Germinal center (tissue), 1 donor: Measurements from ENCODE around the gene ZNF48.
A peak's percentile ranks its signal among the peaks of the same experiment; 100 is the strongest.

Experiments used
- DNase-seq: peaks from one replicate; pipeline ENCODE4 v3.0.0; 2012; ENCODE audit warnings: mixed read lengths, low spot score

Gene ZNF48

DNA sequence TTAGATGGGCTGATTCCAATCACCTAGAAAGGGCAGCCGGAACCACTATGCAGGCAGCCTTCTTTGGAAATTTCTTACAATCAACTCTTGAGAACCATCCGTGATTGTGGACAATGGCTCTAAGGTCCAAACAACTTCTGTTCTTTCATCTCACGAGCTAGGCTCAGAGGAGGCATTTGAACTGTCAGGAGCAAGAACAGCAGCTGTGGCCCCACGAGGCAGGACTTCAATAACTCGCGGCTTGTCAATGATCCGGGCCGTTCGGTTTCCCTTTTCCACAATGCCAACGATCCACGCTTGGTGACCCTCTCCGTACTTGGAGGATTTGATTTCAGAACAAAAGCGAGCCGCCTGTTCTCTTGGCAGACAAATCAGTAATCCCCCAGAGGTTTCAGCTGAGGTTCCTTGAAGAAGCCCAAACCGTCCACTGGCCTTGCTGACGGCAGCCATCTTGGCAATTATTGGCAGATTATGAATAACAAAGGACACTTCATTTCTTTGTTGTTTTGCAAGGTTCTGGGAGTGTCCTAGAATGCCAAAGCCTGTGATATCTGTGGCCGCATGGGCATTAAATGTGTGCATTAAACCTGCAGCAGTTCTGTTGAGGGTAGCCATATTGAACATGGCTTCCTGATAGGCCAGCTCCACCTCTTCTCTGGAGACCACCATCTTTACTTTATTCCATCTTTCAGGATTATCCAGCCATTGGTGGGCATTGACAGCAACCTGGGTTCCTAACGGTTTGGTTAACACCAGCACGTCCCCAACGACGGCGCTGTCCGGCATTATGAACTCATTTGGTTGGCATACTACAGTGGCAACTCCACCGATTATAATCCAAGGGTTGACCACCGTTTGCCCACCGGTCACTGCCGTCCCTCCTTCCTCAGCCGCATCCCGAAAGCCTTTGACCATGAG, 49.3 kb downstream of the ZNF48 start:
- DNase-seq, result no peak

DNA sequence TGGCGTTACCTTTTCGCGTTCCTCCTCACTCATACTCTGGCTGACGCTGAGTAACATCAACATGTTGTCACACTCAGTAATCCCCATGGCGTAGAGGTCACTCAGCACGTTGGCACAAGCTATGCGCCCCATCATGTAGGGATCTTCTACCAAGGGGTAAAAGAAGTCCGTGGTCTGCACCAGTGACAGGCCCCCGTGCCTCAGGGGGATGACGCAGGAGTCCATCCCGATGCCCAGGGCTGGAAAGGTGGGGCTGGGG, 49.9 kb downstream of the ZNF48 start:
- no peak for DNase-seq

DNA sequence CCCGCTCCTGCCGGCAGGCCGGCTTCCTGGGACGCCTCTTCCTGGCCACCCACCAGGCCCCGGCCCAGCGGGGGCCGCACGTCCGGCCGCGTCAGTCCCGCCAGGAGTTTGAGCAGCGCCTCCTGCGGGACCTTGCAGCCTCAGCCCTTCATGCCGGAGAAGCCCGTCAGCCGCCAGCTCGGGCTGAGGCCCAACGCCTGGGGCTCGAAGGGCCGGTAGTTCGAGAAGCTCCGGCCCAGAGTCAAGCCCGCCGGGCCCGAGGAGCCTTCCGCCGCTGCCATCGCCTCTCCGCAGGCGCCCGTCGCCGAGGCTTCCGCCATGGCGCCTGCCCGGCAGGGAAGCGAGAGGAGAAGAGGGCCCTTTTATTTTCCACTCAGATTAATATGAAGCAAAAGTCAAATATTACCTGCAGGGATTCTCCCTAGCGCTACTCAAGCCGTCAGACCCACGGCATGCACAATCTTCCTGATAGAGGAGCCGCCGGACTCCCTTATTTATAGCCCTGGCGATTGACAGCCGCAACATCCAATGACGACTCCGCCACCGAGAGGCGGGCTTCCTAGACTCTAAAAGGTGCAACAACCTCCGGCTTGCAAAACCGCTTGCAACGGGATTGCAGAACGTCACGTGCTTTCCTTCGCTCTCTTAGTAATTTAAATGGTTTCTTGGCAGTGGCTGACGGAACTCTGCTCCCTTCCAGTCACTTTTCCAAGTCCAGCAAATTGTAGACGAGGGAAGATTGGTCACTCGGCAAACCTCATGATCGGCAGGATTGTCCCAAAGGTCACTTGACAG, 50.4 kb downstream of the ZNF48 start, which contains the start of gene SEPHS2:
Gene SEPHS2, minus strand, starts transcription at position 467 of the 795 bp plus-strand sequence. Its CDS starts 147 bp downstream, at position 320.
- DNase-seq, result peak; percentile 91

DNA sequence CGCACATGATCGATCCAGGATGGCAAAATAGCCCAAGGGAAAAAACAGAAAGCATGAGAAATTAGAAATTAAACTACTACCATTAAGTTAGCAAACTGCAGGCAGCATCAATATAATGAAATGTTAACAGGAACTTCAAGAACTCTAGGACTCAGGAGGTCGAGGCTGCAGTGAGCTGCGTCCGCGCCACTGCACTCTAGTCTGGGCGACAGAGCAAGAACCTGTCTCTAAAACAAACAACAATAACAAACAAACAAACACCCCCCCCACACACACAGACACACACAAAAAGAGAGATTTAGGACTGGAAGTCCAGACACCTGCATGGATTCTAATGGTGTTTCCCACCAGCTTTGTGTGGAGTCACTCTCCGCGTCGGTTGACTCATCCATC, 51.0 kb downstream of the ZNF48 start:
- no peak for DNase-seq

DNA sequence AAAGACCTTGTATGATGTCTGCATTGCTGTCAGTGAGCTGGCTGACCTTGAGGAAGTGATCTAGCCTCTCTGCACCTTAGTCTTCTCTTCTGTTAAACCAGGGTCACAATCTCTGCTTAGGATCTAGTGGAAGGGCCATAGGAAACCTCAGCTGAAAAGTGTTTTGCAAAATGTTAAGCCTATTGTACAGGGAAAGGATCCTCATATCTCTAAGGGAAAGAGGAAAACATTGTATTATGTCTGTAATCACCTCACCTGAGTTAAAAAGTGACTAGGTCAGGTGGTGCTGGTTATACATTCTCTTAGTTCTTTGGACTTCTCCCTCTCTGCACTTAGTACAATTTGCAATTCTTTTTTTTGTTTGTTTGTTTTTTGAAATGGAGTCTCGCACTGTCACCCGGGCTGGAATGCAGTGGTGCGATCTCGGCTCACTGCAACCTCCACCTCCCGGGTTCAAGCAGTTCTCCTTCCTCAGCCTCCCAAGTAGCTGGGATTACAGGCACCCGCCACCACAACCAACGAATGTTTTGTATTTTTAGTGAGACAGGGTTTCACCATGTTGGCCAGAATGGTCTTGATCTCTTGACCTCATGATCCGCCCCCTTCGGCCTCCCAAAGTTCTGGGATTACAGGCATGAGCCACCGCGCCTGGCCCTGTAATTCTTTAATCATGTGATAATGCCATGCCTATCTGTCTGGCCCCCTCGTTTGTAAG, 52.4 kb downstream of the ZNF48 start:
- DNase-seq, result no peak

DNA sequence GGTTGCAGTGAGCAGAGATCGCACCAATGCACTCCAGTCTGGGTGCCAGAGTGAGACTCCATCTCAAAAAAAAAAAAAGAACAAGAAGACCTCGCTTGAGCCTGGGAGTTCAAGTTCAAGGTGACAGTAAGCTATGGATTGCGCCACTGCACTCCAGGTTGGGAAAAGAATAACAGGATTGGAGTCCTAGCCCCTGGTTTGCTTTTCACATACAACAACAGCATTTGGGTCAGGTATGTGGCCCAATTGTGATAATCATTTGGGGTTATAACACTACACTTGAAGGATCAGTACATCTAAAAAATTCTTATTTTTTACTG, 53.9 kb downstream of the ZNF48 start:
- no peak for DNase-seq
